Omental fat pad (tissue), 4 donors: ENCODE data around the gene TIMM9. TPM values are rescaled to one million over a fixed set of nuclear protein-coding genes. Genes with fewer than 3 reads are reported as not detected.
"Not testable (repeated sequence)": the region's sequence is repeated elsewhere in the genome, so short reads cannot be mapped to it uniquely, and the experiment has no call there.

Source experiments
- ATAC-seq: fragments of 150-250 bp; one replicate; pipeline ENCODE4 v1.9.1; 2016; ENCODE audit warnings: mild to moderate bottlenecking, moderate library complexity; ENCODE audit not compliant: low FRiP score
- DNase-seq: peaks from one replicate; pipeline ENCODE4 v3.0.0-alpha.2; 2019; ENCODE audit warnings: low spot score
- CTCF ChIP-seq, 3 donors: fragments of 450-650 bp; IDR thresholded peaks; one replicate each; pipeline ENCODE4 v1.5.1; 2016 to 2017; ENCODE audit warnings: antibody characterized with exemption in 3 of 3, mild to moderate bottlenecking in 3 of 3, moderate library complexity in 2 of 3
- total RNA-seq, 4 donors: library from RNA; depleted of rRNA; stranded (reverse); fragments of >200 nt; gene quantifications; one replicate each; pipeline ENCODE4 v1.1.0, GENCODE V29; 2016

The TIMM9 gene
- total RNA-seq, 4 donors from 2014 or later = 42.6 to 53.2 (median 44.0) TPM

DNA sequence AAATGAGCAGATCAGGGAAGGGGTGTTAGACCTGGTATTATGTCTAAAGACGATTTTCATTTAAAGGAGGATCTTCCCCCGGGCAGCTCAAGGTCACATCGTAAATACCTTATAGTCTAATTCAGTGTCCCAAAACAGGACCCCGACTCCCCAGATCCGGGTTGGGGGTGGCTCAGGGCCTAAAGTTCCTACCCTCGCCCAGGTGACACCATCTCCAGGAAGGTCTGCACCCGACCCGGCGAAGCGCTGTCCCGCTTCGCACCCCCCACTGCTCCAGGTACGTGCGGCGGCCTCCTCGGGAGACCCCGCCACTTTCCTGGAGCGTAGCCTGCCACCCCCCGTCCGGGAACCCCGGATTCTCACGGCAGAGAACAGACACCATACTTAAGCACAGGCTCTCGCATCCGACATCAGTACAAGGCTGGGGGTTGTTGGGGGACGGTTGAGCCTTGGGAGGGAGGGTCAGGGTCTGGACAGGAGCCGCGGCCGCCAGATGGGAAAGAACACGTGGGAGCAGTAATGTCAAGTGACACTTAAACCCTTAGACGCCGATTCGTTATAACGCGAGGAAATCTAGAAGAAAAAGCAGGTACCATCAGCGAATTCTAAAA, 556 bp downstream of the TIMM9 start:
- DNase-seq (no peak), ATAC-seq (peak; percentile 74)
- no peak for TF ChIP-seq CTCF (IDR thresholded peaks at IDR 0.05)

GRCh38 chr14:58416934-58417333, 10.4 kb downstream of the TIMM9 start:
- not testable (repeated sequence) for ATAC-seq, DNase-seq

GRCh38 chr14:58415636-58416547, 11.4 kb downstream of the TIMM9 start:
- DNase-seq (no peak), ATAC-seq (no peak)
- no peak for TF ChIP-seq CTCF (IDR thresholded peaks at IDR 0.05)

DNA sequence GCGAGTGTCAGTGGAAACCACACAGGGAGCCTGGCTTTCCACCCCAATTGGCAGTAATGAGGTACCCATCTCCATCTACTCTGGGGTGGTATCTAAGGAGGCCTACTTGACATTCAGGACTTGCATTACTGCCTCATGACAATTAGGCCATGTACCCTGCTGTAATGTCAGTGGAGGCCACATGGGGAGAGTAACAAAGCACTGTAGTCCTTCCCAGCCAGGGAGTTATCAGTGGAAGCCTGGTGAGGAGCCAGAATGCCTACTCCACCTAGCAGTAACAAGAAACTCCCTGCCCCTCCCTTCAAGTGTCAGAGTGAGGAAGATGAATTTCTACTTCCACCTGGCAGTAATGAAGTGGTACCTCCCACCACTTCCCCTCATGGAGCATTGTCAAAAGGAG, 12.5 kb downstream of the TIMM9 start:
- ATAC-seq (no peak), DNase-seq (no peak)
- no peak for TF ChIP-seq CTCF (IDR thresholded peaks at IDR 0.05)

GRCh38 chr14:58408681-58409215, 18.6 kb downstream of the TIMM9 start:
- no peak for ATAC-seq
- no peak for DNase-seq
- TF ChIP-seq CTCF (IDR thresholded peaks at IDR 0.05) = no peak

DNA sequence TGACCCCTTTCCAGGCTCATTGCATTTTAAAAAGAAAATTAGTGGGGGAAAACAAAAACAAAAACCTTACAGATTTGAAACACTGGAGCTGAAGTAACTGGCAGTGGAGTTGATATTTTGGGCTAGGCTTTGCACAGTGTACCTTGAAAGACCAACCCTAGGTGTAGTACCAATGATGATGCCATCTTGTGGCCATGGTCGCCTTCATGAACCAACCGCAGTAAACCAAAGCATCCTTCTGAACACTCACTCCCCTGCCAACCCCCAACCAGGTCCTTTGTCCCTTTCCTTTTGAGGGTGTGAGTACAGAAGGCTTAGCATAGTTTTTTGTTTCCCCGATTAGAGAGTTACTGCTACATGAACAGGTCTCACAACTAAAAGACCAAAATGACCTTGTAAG, 25.7 kb downstream of the TIMM9 start:
- ATAC-seq (no peak), DNase-seq (no peak)
- TF ChIP-seq CTCF (IDR thresholded peaks at IDR 0.05) = no peak

- no peak for ATAC-seq
- no peak for DNase-seq
- TF ChIP-seq CTCF (IDR thresholded peaks at IDR 0.05) = no peak
Measured at GRCh38 chr14:58398895-58399294, 28.4 kb downstream of the TIMM9 start.
